IPS-20b (cell line): ENCODE measurements around the gene PSPC1.

Source experiments
- H3K27ac ChIP-seq: one replicate; pipeline ENCODE4 v1.5.1; 2013; ENCODE audit warnings: low read length
- H3K27me3 ChIP-seq: 2 replicates; pipeline ENCODE4 v1.6.1; 2013; ENCODE audit warnings: mild to moderate bottlenecking, low read length, inconsistent platforms; ENCODE audit not compliant: insufficient read depth
- H3K36me3 ChIP-seq: 2 replicates; pipeline ENCODE4 v1.6.1; 2013; ENCODE audit warnings: low read depth, mild to moderate bottlenecking, inconsistent platforms, low read length, moderate library complexity; ENCODE audit not compliant: insufficient read depth
- H3K4me1 ChIP-seq: 2 replicates; pipeline ENCODE4 v1.6.1; 2013; ENCODE audit warnings: mild to moderate bottlenecking, control low read depth, inconsistent platforms, low read length, moderate library complexity; ENCODE audit not compliant: insufficient read depth
- H3K4me3 ChIP-seq: 2 replicates; pipeline ENCODE4 v1.5.1; 2013; ENCODE audit warnings: mild to moderate bottlenecking, low read length, inconsistent platforms
- H3K9ac ChIP-seq: 2 replicates; pipeline ENCODE4 v1.6.1; 2013; ENCODE audit warnings: low read depth, mild to moderate bottlenecking, inconsistent platforms, low read length, moderate library complexity
- H3K9me3 ChIP-seq: 2 replicates; pipeline ENCODE4 v1.6.1; 2013; ENCODE audit warnings: mild to moderate bottlenecking, low read depth, low read length, inconsistent platforms; ENCODE audit not compliant: insufficient read depth

Gene PSPC1

GRCh38 chr13:19664481-19665230, 118.1 kb downstream of the PSPC1 start:
- Histone ChIP-seq H3K4me1 (no peaks in the 10 kb centered on the region), H3K9me3 (no peaks in the 10 kb centered on the region), H3K27me3 (no peaks in the 10 kb centered on the region), H3K27ac (no peak overlapping the region), H3K9ac (no peak overlapping the region), H3K36me3 (peaks cover 60% of the 10 kb centered on the region), H3K4me3 (no peak overlapping the region)

GRCh38 chr13:19663416-19663979, 119.2 kb downstream of the PSPC1 start:
- Histone ChIP-seq H3K9me3 (no peaks in the 10 kb centered on the region), H3K27ac (no peak overlapping the region), H3K27me3 (no peaks in the 10 kb centered on the region), H3K36me3 (peaks cover 58% of the 10 kb centered on the region), H3K4me3 (no peak overlapping the region), H3K9ac (no peak overlapping the region), H3K4me1 (no peaks in the 10 kb centered on the region)

DNA sequence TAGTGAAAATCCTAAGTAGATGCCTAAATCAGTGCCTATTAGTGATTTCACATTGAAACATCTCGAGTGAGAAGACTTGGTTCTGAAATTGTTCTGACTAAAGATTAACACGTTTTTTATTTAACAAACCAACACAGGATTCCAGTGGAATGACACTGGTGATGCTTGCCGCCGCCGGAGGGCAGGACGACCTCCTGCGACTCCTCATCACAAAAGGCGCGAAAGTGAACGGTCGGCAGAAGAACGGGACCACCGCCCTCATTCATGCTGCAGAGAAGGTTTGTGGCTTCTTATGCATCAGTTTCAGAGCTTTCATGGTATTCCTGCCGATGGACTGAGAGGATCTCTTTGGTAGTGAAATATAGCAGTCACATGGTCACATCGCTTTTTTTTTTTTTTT, 121.2 kb downstream of the PSPC1 start:
- no peaks in the 10 kb centered on the region for H3K4me1 ChIP-seq
- no peak overlapping the region for H3K9ac ChIP-seq
- H3K36me3 ChIP-seq, result peaks cover 41% of the 10 kb centered on the region

GRCh38 chr13:19661126-19661525, 121.6 kb downstream of the PSPC1 start:
- H3K27me3 ChIP-seq, result no peaks in the 10 kb centered on the region
- no peaks in the 10 kb centered on the region for H3K9me3 ChIP-seq
- H3K27ac ChIP-seq, result no peak overlapping the region
- no peaks in the 10 kb centered on the region for H3K4me1 ChIP-seq
- no peak overlapping the region for H3K4me3 ChIP-seq
- no peak overlapping the region for H3K9ac ChIP-seq
- peaks cover 36% of the 10 kb centered on the region for H3K36me3 ChIP-seq

More for the DNA sequence above, 121.2 kb downstream of the PSPC1 start:
- Histone ChIP-seq H3K4me3 (no peak overlapping the region), H3K27ac (no peak overlapping the region), H3K9me3 (no peaks in the 10 kb centered on the region), H3K27me3 (no peaks in the 10 kb centered on the region)

DNA sequence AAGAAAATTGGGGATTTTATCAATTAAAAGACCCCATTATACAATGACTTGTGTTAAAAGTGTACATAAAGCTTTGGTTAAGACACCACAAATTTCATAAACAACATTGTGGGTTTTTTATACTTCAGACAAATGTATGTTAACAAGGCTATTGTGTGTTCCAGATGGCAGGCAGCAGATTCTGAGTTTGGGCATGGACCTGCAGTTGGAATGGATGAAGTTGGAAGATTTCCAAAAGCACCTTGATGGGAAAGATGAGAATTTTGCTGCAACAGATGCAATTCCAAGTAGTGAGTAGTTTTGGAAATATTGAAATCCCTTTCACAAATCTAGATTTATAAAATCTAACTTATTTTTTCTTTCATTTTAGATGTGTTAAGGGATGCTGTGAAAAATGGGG, 123.9 kb downstream of the PSPC1 start:
- Histone ChIP-seq H3K27ac (no peak overlapping the region), H3K36me3 (peaks cover 28% of the 10 kb centered on the region), H3K4me1 (no peaks in the 10 kb centered on the region), H3K9ac (no peak overlapping the region), H3K9me3 (no peaks in the 10 kb centered on the region), H3K4me3 (no peak overlapping the region), H3K27me3 (no peaks in the 10 kb centered on the region)

DNA sequence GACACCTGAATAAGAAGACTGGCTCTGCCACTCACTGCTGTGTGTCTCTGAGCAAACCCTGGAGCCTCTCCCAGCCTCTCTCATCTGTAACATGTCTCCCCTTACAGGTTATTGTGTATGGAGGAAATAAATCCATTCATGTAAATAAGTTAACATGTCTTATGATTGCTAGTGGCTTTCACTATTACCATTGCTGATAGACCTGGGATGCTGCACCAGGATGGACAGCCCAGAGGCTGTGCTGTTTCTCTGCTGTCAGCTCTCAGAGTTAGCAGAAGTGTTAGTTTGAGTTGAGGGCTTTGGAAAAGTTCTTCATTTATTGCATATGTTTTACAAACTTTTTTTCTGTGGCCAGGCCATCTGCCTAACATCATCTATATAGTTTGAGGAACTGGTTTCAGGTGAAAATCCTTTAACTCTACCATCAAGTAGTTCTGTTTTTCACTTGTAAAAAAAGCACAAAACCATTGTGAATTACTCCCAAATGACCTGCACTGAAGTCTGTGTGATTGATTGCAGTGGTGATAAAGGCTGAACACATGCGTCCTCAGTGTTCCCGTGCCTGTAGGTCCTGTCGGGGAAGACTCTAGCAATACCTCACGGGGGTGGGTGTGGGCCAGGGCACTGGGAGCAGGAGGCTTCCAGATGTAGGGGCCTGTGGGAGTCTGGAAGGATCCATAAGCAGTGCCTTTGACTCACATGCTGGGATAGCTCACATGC, 124.7 kb downstream of the PSPC1 start:
- Histone ChIP-seq H3K4me1 (no peaks in the 10 kb centered on the region), H3K4me3 (no peak overlapping the region), H3K9ac (no peak overlapping the region), H3K9me3 (no peaks in the 10 kb centered on the region), H3K36me3 (peaks cover 21% of the 10 kb centered on the region), H3K27me3 (no peaks in the 10 kb centered on the region), H3K27ac (no peak overlapping the region)
